Uterus (tissue), 2 donors: ENCODE data around the gene ABI3BP.

Experiments
- POLR2A ChIP-seq, 2 donors: fragments of 450-650 bp; IDR thresholded peaks; one replicate each; pipeline ENCODE4 v1.6.1; 2016; ENCODE audit warnings: antibody characterized with exemption in 2 of 2, mild to moderate bottlenecking in 1 of 2, moderate library complexity in 1 of 2
- TF ChIP-seq, protein P1 (sequence below), 4 experiments: fragments of 200-600 bp in 2 of 4; fragments of 450-650 bp in 2 of 4; sonication (generic) in 2 of 4; IDR thresholded peaks; one replicate each; pipeline ENCODE4 v1.5.1; 2016 to 2019; ENCODE audit warnings: antibody characterized with exemption in 4 of 4, mild to moderate bottlenecking in 2 of 4, moderate library complexity in 1 of 4

GRCh38 chr3:100912976-100913545, 80.2 kb downstream of the ABI3BP start:
- TF ChIP-seq, protein P1, sequence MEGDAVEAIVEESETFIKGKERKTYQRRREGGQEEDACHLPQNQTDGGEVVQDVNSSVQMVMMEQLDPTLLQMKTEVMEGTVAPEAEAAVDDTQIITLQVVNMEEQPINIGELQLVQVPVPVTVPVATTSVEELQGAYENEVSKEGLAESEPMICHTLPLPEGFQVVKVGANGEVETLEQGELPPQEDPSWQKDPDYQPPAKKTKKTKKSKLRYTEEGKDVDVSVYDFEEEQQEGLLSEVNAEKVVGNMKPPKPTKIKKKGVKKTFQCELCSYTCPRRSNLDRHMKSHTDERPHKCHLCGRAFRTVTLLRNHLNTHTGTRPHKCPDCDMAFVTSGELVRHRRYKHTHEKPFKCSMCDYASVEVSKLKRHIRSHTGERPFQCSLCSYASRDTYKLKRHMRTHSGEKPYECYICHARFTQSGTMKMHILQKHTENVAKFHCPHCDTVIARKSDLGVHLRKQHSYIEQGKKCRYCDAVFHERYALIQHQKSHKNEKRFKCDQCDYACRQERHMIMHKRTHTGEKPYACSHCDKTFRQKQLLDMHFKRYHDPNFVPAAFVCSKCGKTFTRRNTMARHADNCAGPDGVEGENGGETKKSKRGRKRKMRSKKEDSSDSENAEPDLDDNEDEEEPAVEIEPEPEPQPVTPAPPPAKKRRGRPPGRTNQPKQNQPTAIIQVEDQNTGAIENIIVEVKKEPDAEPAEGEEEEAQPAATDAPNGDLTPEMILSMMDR (IDR thresholded peaks at IDR 0.05) = no peak
- no peak for TF ChIP-seq POLR2A (IDR thresholded peaks at IDR 0.05)
